EH (cell line): Measurements from ENCODE around the gene CACNB1.
"Not testable (repeated sequence)": the region's sequence is repeated elsewhere in the genome, so short reads cannot be mapped to it uniquely, and the experiment has no call there.

Experiments used
- DNase-seq: peaks from one replicate; pipeline ENCODE4 v3.0.0-alpha.2; 2015; ENCODE audit warnings: low read depth

CACNB1 gene

DNA sequence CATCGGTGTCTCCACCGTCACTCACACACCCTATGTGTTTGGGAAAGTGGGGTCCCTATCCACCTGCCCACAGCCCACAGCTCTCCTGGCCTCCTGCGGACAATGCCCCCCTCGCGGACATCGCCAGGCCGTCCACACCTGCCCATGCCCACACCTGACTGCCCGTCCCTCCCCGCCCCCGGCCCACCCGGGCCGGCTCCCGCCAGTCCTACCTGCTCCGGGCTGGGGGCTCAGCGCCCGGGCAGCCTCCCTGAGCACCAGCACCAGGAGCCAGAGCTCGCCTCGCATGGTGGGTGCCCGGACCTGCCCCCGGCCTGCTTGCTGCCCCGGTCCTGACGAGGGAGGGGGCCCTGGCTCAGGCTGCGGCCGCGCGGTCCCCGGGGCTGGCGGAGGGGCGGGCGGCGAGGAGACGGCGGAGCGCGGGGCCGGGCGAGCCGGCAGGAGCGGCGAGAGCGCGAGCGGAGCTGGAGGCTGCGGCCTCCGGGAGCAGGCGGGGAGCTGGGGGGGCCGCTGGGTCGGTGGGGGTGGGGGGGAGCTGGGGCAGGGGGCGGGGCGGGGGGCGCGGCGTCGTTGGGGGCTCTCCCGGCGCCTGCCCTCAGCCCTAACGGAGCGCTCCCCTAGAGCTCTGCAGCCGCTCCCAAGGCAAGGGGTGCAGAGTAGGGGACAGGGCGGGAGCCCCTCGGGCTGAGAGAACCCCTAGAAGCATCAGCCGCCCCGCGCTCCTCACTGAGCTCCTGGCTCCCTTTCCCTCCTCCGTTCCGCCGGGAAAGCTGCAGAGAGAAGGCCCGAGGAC, 46.1 kb downstream of the CACNB1 start, which contains the start of gene PLXDC1:
TSS of gene PLXDC1 (minus strand) at position 488 of the 793 bp plus-strand sequence. CDS start at position 288, 200 bp downstream.
- DNase-seq = no peak

- DNase-seq = no peak
These were observed 46.7 kb downstream of the CACNB1 start for GRCh38 chr17:39150795-39151149.

DNA sequence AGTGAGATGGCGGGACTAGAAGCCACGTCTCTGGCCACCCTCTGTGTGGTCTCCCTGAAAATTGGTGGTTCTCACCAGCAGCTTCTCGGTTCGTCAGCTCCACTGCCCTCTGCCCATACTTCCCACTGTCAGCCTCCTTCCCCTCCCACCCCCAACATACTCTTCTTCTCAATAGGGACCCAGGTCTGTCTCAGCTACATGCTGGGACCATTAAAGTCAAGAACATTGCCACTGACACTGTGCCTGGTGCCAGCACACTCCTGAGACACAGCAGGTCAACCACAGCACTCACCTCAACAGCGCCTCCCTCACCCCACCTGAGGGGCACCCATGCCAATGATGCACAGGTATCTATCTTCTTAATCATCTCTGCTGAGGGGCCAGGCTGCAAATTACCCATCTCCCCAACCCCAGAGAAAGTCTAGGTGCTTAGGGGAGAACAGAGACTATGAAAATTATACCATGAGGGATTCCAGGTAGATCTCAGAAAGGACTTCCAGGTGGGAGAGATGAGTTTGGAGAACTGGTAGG, 47.3 kb downstream of the CACNB1 start:
- no peak for DNase-seq

GRCh38 chr17:39147221-39148185, 50.0 kb downstream of the CACNB1 start:
- no peak for DNase-seq

- no peak for DNase-seq
These were observed 51.2 kb downstream of the CACNB1 start for GRCh38 chr17:39146273-39146672.

- DNase-seq = no peak
These were observed 52.3 kb downstream of the CACNB1 start for GRCh38 chr17:39145143-39145542.

DNA sequence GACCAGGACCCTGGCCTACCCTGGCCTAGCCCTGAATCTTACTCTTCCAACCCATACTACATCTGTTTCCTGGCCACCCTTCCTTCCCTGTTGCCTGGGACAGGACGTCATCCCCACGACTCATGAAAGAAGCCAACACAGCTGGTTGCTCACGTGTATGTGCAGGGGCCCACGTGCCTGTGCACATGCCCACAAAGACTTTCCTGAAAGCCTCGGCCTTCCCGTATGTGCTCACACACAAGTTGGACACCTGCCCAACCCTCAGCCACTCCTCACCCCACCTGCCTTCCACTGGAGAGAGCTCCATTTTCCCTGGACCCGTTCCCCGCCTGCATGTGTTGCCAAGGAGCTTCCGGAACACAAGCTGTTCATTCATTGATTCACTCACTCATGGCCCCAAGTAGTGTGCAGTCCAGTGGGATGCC, 53.0 kb downstream of the CACNB1 start:
- peak; percentile 76 for DNase-seq

DNA sequence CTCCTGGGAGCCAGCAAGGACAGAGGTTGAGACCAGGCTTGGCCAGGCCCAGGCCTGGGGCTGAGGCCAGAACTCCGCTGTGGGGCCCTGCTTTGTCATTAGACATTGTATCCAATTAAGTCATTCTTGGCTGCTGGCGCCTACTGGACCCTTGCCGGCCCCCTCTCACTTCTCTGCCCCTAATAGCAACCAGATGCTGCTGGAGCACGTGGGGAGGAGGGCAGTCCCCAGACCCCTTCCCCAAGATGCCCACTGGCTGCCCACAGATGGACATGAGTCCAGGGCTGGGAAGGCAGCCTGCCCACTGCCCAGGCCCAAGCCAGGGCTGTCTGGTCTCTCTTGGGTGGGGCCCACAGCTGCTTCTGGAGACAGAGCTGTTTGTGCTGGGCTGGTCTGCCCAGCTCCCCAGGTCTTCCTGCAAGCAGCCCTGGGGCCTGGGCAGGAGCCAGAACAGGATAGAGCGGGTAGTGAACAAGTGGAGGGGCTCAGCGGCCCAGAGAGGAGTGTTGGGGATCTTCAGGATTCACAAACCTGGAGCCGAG, 53.8 kb downstream of the CACNB1 start:
- no peak for DNase-seq

DNA sequence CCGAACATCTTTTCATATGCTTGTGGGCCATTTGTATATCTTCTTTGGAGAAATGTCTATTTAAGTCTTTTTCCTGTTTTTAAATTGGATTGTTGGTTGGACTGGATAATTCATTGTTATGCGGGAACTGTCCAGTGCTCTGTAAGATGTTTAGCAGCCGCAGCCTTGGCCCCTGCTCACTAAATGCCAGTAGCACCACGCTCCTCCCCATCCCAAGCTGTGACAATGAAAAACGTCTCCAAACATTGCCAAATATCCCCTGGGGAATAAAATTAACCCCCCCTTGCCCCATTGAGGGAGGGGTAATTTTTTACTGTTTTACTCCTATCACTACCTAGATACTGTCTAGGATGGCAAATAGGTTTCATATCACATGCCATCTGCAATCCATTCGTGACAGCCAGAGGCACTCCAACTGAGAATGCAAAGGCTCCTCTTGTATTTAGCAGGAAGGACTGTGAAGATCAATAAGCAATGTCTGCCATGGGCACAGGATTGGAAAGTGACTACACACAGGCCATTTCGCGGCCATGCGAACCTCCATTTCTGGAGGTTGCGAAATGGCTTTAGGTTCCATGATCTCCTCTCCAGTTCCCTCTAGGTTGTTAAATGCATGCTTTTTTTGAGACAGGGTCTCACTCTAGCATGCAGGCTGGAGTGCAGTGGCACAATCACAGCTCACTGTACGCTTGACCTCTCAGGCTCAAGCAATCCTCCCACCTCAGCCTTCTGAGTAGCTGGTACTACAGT, 55.4 kb downstream of the CACNB1 start:
- DNase-seq = no peak

GRCh38 chr17:39141294-39141693, 56.2 kb downstream of the CACNB1 start:
- no peak for DNase-seq

DNA sequence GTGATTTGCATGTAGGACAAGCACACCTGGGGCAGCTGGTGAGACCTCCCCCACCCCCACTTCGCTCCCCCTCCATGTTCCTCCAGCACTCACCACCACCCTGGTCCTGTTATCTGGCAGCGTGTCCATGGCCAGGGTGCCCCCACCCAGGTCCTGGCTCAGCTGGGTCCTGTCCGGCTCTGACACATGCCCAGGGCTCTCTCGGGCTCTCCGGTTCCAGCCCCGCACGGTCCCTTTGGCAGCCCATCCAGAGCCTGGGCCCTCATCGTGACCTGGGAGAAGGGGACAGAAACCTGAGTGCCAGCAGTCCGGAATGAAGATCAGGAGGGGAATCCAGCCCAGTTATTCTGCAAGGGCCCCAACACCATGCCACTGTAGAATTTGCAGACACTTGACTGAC, 57.9 kb downstream of the CACNB1 start:
- DNase-seq = no peak

DNA sequence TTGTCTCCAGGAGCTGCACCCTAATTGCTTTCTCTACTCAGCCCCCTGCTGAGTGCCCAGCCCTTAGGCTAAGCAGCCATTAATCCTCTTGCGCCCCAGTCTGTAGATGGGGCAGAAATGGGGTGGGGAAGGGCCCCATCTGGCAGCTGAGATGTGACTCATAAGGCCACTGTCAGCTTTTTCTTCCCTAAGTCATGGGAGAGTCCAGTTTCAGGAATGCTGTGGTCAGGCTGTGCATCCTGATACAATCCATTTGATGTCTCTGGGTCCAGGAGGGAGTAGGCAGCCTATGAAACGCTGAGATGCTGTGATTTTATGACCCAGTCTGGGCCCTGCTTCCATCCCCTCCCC, 58.3 kb downstream of the CACNB1 start:
- peak; percentile 97 for DNase-seq

DNA sequence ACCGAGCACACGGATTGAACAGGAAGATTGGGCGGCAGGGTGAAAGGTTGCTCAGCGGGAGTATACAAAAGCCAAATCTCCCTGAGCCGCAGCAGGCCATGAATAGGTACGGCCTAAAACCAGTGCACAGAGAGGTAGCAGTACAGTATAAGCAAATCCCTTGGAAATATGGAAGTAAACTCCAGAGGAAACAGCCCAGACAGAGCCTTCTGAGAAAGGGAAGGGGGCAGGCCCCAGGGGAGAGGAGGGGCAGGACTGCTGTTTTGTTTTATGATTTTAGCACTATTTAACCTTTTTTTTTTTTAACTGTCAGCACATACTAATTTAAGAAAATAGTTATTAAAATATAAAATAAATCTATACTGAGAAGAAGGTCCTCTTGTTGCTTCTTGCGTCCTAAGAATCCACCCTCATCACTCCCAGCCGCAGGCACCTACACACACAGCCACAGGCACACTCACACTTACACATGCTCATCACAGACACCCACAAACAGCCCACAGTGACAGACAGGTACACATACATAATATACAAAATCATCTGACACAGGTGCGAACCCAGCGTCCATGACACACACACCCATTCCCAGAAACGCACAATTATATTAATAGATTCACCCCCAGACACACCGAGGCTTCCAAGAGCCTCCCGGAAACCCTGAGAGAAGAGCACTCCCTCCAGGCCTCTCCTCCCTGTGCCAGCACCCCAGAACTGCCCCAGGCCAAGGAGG, 58.9 kb downstream of the CACNB1 start:
- no peak for DNase-seq

DNA sequence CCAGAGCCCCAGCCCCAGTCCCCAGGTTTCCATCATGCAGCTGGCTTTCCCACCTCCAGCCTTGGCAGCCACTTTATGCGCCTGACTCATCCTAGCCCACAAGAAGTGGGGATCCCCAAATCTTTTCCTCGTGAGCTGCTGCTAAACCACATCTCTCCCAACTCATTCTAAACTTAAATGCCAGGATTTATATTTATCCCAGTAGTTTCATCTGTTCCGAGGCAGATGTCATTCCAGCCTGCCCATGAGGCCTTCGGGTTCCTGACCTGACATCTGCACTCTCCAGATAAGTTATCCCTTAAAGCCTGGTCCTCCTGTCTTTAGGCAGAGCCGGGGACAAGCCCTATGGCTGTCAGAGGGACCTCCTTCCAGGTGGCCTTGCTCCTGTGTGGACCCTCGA, 62.6 kb downstream of the CACNB1 start:
- no peak for DNase-seq

GRCh38 chr17:39132192-39132610, 65.3 kb downstream of the CACNB1 start:
- DNase-seq = peak; percentile 85

DNA sequence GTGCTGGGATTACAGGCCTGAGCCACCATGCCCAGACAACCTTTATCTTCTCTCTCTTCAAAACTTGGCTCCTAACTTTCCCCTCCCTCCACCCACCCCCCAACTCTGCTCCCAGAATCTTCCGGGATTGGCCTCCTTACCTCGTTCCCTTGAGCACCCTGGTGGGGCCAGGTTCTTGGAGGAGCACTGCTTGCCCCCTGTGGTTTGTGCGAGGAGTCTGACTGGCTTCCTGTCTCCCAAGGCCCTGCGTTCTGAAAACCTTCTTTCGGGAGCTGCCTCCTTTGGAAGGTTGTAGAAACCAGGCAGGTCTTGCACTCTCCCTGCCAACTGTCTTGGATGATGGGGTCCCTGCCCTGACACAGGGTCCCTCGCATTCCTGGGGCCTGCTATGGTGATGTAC, 65.9 kb downstream of the CACNB1 start:
- DNase-seq = no peak

GRCh38 chr17:39130205-39130604, 67.3 kb downstream of the CACNB1 start:
- DNase-seq = no peak

DNA sequence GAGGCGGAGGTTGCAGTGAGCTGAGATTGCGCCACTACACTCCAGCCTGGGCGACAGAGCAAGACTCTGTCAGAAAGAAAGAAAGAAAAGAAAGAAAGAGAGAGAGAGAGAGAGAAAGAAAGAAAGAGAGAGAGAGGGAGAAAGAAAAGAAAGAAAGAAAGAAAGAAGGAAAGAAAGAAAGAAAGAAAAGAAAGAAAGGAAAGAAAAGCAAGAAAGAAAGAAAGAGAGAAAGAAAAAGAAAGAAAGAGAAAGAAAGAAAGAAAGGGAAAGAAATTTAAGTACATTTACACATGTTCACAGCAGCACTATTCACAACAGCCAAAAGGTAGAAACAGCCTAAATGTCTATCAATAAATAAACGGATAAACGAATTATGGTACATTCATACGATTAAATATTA, 67.9 kb downstream of the CACNB1 start:
- not testable (repeated sequence) for DNase-seq

GRCh38 chr17:39126436-39126835, 71.0 kb downstream of the CACNB1 start:
- no peak for DNase-seq

DNA sequence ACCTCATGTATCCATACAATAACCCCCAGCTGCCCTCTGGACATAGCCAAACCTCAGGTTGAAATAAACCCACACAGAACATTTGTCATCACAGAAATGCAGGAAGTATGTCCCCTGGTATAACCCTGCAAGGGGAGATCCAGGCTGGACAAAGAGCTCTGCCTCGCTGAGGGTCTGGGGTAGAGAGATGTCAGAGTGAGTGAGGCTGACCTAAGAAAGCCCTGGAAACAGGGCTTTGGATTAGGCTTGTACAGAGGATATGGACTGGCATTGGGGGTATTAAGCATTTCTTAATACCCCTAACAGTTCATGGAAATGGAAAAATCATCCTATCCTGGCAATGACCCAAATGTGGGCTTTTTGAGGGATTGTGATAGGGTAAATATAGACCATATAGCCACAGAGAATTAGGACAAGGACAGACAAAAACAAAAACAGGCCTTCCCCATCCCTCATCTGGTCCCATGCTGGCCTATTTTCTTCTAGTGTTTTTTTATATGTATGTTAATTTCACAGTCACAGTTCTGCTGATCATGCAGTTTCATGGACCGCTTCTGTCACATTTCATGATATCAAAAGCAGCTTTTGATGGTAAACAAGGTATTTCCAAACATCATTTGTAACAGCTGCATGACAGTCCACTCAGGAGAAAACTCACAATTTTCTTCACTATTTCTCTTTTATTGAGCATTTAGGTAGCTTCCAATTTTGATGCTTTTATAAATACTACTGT, 72.2 kb downstream of the CACNB1 start:
- DNase-seq = no peak
